Stimulated activated naive CD4-positive, alpha-beta T cell (primary cell): ENCODE results near the gene RAB29.
"Not testable (repeated sequence)": the region's sequence is repeated elsewhere in the genome, so short reads cannot be mapped to it uniquely, and the experiment has no call there.

Source experiments
- DNase-seq, 6 experiments: peaks; one replicate each; lab custom pipeline; 2025; lab: John Stamatoyannopoulos, UW

Gene RAB29

GRCh38 chr1:205720740-205721139, 54.5 kb downstream of the RAB29 start:
- DNase-seq, result not testable (repeated sequence)

DNA sequence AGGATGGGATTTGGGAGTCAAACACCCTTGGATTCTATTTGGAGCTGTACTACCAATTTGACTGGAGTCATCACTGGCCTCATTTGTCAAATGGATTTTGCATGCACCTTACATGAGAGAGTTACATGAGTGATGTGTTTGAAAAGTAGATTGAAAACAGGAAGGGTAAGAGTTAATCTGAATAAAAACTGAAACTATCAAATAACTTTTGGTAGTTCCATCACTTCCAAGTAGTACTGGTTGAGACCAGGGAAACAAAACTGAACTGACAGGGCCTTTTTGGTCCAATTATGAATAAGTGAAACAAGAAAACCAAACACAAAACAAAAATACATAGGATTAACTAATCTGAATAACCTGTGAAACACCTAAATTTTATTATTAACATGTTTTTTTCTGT, 55.5 kb downstream of the RAB29 start:
- no peak for DNase-seq

DNA sequence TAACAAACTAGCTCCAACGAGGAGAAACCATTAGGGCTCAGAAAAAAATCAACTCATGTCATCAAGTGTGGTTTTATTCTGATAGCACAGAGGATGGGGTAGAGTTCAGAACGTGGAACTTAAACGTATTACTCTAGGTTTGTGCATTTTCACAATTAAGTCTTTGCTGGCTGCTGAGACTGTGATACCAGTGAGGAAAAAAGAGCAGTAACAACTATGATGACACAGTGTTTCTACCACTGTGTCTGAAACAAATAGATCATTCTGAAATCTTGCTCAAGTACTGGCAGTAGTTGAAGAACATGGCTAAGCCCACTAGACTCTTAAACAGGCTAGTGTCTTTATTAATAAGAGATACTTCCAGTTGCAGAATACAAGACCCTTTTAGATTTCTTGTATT, 56.3 kb downstream of the RAB29 start:
- DNase-seq, result no peak
